ENCODE measurements around the gene PPP1R14D.

DNA sequence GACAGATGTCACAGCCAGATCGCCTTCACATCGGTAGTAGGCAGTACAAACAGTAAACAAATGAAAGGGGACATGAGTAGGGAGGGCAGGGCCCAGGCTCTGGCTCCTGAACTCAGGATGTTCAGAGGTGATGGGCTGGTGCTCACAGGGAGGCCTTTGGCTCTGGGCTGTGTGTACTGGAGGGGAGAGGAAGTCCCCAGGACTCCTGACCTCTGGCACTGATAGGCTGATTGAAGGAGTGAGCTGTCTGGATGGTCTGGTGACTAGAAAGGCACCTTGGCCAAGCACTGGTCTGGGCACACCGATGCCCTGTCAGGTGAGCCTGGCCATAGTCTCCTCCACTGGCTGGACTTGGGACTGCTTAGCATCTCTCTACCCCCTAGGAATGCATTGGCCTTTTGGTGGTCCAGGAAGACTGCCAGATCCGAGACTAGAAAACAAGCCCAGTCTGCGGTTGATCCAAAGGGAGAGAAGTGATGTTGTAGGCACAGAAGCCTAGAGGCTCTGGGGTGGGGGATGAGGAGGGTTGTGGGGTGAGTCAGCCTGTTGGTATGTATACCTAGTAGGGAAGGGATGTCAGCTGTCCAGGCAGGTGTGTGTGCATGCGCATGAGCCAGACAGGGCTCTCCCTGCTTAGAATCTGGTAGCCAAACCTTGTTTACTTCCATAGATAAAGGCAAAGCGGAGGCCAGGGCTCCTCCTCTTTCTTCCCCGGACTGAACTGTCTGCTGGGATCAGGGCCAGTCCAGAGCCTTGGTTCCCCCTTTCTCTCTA lies 17.2 kb upstream of the PPP1R14D start:
- TF ChIP-seq, protein P1, sequence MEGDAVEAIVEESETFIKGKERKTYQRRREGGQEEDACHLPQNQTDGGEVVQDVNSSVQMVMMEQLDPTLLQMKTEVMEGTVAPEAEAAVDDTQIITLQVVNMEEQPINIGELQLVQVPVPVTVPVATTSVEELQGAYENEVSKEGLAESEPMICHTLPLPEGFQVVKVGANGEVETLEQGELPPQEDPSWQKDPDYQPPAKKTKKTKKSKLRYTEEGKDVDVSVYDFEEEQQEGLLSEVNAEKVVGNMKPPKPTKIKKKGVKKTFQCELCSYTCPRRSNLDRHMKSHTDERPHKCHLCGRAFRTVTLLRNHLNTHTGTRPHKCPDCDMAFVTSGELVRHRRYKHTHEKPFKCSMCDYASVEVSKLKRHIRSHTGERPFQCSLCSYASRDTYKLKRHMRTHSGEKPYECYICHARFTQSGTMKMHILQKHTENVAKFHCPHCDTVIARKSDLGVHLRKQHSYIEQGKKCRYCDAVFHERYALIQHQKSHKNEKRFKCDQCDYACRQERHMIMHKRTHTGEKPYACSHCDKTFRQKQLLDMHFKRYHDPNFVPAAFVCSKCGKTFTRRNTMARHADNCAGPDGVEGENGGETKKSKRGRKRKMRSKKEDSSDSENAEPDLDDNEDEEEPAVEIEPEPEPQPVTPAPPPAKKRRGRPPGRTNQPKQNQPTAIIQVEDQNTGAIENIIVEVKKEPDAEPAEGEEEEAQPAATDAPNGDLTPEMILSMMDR (IDR thresholded peaks at IDR 0.05; ENCODE audit: low read depth, low read length) = no peak
- TF ChIP-seq, protein P2, sequence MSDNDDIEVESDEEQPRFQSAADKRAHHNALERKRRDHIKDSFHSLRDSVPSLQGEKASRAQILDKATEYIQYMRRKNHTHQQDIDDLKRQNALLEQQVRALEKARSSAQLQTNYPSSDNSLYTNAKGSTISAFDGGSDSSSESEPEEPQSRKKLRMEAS (IDR thresholded peaks at IDR 0.05; ENCODE audit: low read depth, low read length) = no peak
